Heart right ventricle (tissue), 16 donors: Measurements from ENCODE around the gene ARMC9. TPM values are rescaled to one million over a fixed set of nuclear protein-coding genes. Genes with fewer than 3 reads are reported as not detected.
A peak's percentile ranks its signal among the peaks of the same experiment; 100 is the strongest.

Source experiments
- ATAC-seq, 8 donors: fragments of 200-7000 bp; cut with Tn5 transposase; one replicate each; pipeline ENCODE4 v1.9.1; 2020; ENCODE audit warnings: mild to moderate bottlenecking in 8 of 8, moderate library complexity in 8 of 8, moderate number of reproducible peaks in 1 of 8
- DNase-seq, 2 donors: peaks; one replicate each; pipeline ENCODE4 v3.0.0-alpha.2; 2020
- H3K27ac ChIP-seq, 10 donors: fragments of 200-600 bp; sonication (generic) in 2 of 10; one replicate each; pipeline versions ENCODE4 v1.5.0 to v1.8.0; 2020 to 2022; ENCODE audit warnings: mild to moderate bottlenecking in 3 of 10
- H3K27me3 ChIP-seq, 7 donors: fragments of 200-600 bp; one replicate each; pipeline ENCODE4 v1.8.0; 2021 to 2022; ENCODE audit warnings: mild to moderate bottlenecking in 2 of 7
- H3K36me3 ChIP-seq, 9 donors: fragments of 200-600 bp; sonication (generic) in 1 of 9; one replicate each; pipeline versions ENCODE4 v1.5.0 to v1.8.0; 2020 to 2022; ENCODE audit warnings: mild to moderate bottlenecking in 2 of 9
- H3K4me1 ChIP-seq, 9 donors: fragments of 200-600 bp; sonication (generic) in 1 of 9; one replicate each; pipeline versions ENCODE4 v1.5.0 to v1.8.0; 2020 to 2022; ENCODE audit warnings: mild to moderate bottlenecking in 4 of 9
- H3K4me3 ChIP-seq, 10 donors: fragments of 200-600 bp; sonication (generic) in 2 of 10; one replicate each; pipeline versions ENCODE4 v1.5.0 to v1.8.0; 2020 to 2022; ENCODE audit warnings: mild to moderate bottlenecking in 7 of 10, moderate library complexity in 2 of 10
- H3K9me3 ChIP-seq, 11 donors: fragments of 200-600 bp in 10 of 11; sonication (generic) in 2 of 11; one replicate each; pipeline versions ENCODE4 v1.5.0 to v1.8.0; 2013 to 2022; ENCODE audit warnings: mild to moderate bottlenecking in 2 of 11, control low read depth in 1 of 11, moderate library complexity in 1 of 11
- CTCF ChIP-seq, 9 donors: fragments of 200-600 bp; sonication (generic) in 2 of 9; IDR thresholded peaks; one replicate each; pipeline versions ENCODE4 v1.5.0 to v1.8.0; 2021 to 2022; ENCODE audit warnings: antibody characterized with exemption in 9 of 9, mild to moderate bottlenecking in 5 of 9, moderate library complexity in 1 of 9
- WGBS, 2 donors: extraction: QIAGEN DNeasy Blood & Tissue Kit; methylation state at CpG; one replicate each; pipeline ENCODE4 v1.1.7; 2013; ENCODE audit warnings: inconsistent platforms in 1 of 2; 5-methylcytosine and 5-hydroxymethylcytosine counted together
- intact Hi-C, 10 donors: fragments of 100-400 bp; cut with DNase I; formaldehyde crosslinking; loops; one replicate each; pipeline versions ENCODE4 v1.11.1 to v1.14.2; 2022
- polyA plus RNA-seq, 2 donors: library from polyadenylated mRNA; stranded (reverse); fragments of 200-250 nt; gene quantifications; one replicate each; pipeline ENCODE4 v1.2.3, GENCODE V29; 2013
- total RNA-seq, 10 donors: library from RNA; stranded (reverse); fragmentation: NEBNext Ultra II Directional in 3 of 10; extraction: Animal tissue kit (Norgen Biotek cat#: 25700) in 3 of 10; gene quantifications; one replicate each; pipeline versions ENCODE4 v1.2.1 to v1.2.4, GENCODE V29; 2021 to 2023
- donor health status: Arrhythmogenic right ventricular cardiomyopathy.
- donor health status: ischemic (EF 13 %, LVEDD 7.1; RV severe dilation, severe dysfunction).
- donor health status: healthy with polysubstance abuse.
- donor health status: DM: no; HTN: yes; CAD: no.
- donor health status: DM: no; HTN: no; CAD: no.
- donor health status: ischemic (EF 25% LVEDD 6.9; RV normal size, moderate dysfunction).
- donor health status: ischemic (EF 25% LVEDD 5.7; RV mildly dilated, moderate dysfunction).
- donor health status: healthy.
- donor health status: DM: yes; HTN: yes; CAD: no.
- donor health status: Ischemic cardiomyopathy.
- donor health status: ischemic (EF 35%, LVEDD 5.7; RV mildly dilated, moderate dysfunction).
- donor health status: nonischemic (EF 11% LVEDD 7.7; RV severe dilation, severe dysfunction).
- donor health status: DM: yes; HTN: yes; CAD: no.
- donor health status: PGD.
- donor health status: ischemic (EF 29% LVEDD 5.4; RV normal size, mild dysfunction).
- donor health status: nonischemic (EF 23%, LVEDD 6.1; RV moderate dilation, normal function).

The ARMC9 gene
- total and polyA plus RNA-seq, 12 donors, result 1.6 to 6.8 (median 2.3) TPM

GRCh38 chr2:231183851-231184250, 14.6 kb upstream of the ARMC9 start:
- intact Hi-C loops, result no loop called here
- WGBS, 2 donors, result 87 to 89% methylated on average over 8 of the region's 8 CpGs
- H3K4me3 ChIP-seq, result no peak overlapping the region
- H3K4me1 ChIP-seq, result peaks cover 9 to 69% (median 45%) of the 10 kb centered on the region in 9 donors
- ATAC-seq, result no peak
- TF ChIP-seq CTCF (IDR thresholded peaks at IDR 0.05), result no peak
- H3K9me3 ChIP-seq, result no peaks in the 10 kb centered on the region
- peak overlapping the region in 2 of 10 donors; percentile 95 to 97 for H3K27ac ChIP-seq
- no peaks in the 10 kb centered on the region for H3K36me3 ChIP-seq
- no peaks in the 10 kb centered on the region for H3K27me3 ChIP-seq
- DNase-seq, result no peak

- 98 to 99% methylated on average over 4 of the region's 4 CpGs for WGBS, 2 donors
- no peak for DNase-seq
- no peak for TF ChIP-seq CTCF (IDR thresholded peaks at IDR 0.05)
- intact Hi-C loops, result no loop called here
- H3K36me3 ChIP-seq, result no peaks in the 10 kb centered on the region
- no peaks in the 10 kb centered on the region for H3K9me3 ChIP-seq
- H3K4me3 ChIP-seq, result no peak overlapping the region
- H3K27ac ChIP-seq, result peak overlapping the region in 4 of 10 donors; percentile 42 to 97 (median 94)
- no peak for ATAC-seq
- peaks cover 9 to 69% (median 43%) of the 10 kb centered on the region in 9 donors for H3K4me1 ChIP-seq
- no peaks in the 10 kb centered on the region for H3K27me3 ChIP-seq
Measured at GRCh38 chr2:231184319-231184718, 14.1 kb upstream of the ARMC9 start.

- WGBS, 2 donors, result 51 to 52% methylated on average over 11 of the region's 11 CpGs
- Histone ChIP-seq H3K36me3 (no peaks in the 10 kb centered on the region), H3K27ac (peak overlapping the region; percentile 16 to 97 (median 52)), H3K4me3 (no peak overlapping the region), H3K4me1 (peaks cover 9 to 66% (median 35%) of the 10 kb centered on the region in 9 donors), H3K27me3 (no peaks in the 10 kb centered on the region), H3K9me3 (no peaks in the 10 kb centered on the region)
- intact Hi-C loops, result no loop called here
- ATAC-seq, result peak in 6 of 8 donors; percentile 10 to 51 (median 30)
- no peak for DNase-seq
- TF ChIP-seq CTCF (IDR thresholded peaks at IDR 0.05), result no peak
Measured at GRCh38 chr2:231185050-231185725, 13.2 kb upstream of the ARMC9 start.

GRCh38 chr2:231185886-231186285, 12.5 kb upstream of the ARMC9 start:
- intact Hi-C loops, result no loop called here

More at GRCh38 chr2:231185886-231186285, 12.5 kb upstream of the ARMC9 start:
- Histone ChIP-seq H3K4me3 (no peak overlapping the region), H3K27ac (peak overlapping the region; percentile 16 to 97 (median 52)), H3K27me3 (peaks cover 0 to 7% (median 0%) of the 10 kb centered on the region in 7 donors), H3K36me3 (no peaks in the 10 kb centered on the region), H3K4me1 (peaks cover 16 to 71% (median 35%) of the 10 kb centered on the region in 9 donors), H3K9me3 (no peaks in the 10 kb centered on the region)
- ATAC-seq (peak in 6 of 8 donors; percentile 4 to 17 (median 12)), DNase-seq (no peak)
- no peak for TF ChIP-seq CTCF (IDR thresholded peaks at IDR 0.05)
- WGBS, 2 donors, result 57 to 61% methylated on average over 4 of the region's 4 CpGs
